IPS-20b (cell line): ENCODE data around the gene PRKD1.

Source experiments
- H3K27ac ChIP-seq: one replicate; pipeline ENCODE4 v1.5.1; 2013; ENCODE audit warnings: low read length
- H3K27me3 ChIP-seq: 2 replicates; pipeline ENCODE4 v1.6.1; 2013; ENCODE audit warnings: mild to moderate bottlenecking, low read length, inconsistent platforms; ENCODE audit not compliant: insufficient read depth
- H3K36me3 ChIP-seq: 2 replicates; pipeline ENCODE4 v1.6.1; 2013; ENCODE audit warnings: low read depth, mild to moderate bottlenecking, inconsistent platforms, low read length, moderate library complexity; ENCODE audit not compliant: insufficient read depth
- H3K4me1 ChIP-seq: 2 replicates; pipeline ENCODE4 v1.6.1; 2013; ENCODE audit warnings: mild to moderate bottlenecking, control low read depth, inconsistent platforms, low read length, moderate library complexity; ENCODE audit not compliant: insufficient read depth
- H3K4me3 ChIP-seq: 2 replicates; pipeline ENCODE4 v1.5.1; 2013; ENCODE audit warnings: mild to moderate bottlenecking, low read length, inconsistent platforms
- H3K9ac ChIP-seq: 2 replicates; pipeline ENCODE4 v1.6.1; 2013; ENCODE audit warnings: low read depth, mild to moderate bottlenecking, inconsistent platforms, low read length, moderate library complexity
- H3K9me3 ChIP-seq: 2 replicates; pipeline ENCODE4 v1.6.1; 2013; ENCODE audit warnings: mild to moderate bottlenecking, low read depth, low read length, inconsistent platforms; ENCODE audit not compliant: insufficient read depth

Gene PRKD1

DNA sequence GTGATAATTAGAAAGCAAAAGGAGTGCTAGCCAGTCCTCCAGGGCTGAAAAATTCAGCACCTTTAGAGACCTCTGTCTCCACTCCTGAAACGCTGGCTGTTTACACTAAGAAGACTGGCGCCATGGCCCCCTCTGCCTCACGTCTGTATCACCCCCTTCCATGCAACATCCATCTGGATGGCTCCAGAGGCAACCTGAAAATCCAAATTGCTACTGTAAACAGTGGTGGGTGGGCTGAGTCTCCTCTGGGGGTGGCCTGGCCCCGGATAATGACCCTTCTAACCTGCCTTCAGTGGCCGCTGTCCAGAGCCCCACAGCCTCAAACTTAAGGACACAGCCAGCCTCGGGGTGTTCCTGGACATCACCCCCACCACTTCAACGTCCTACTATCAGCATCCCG lies 1.4 kb downstream of the PRKD1 start:
- Histone ChIP-seq H3K4me1 (peaks cover 24% of the 10 kb centered on the region), H3K9me3 (no peaks in the 10 kb centered on the region), H3K36me3 (no peaks in the 10 kb centered on the region), H3K27me3 (peaks cover 63% of the 10 kb centered on the region), H3K4me3 (peak overlapping the region; percentile 92), H3K27ac (no peak overlapping the region), H3K9ac (peak overlapping the region; percentile 45; the same call in 1 of the 2 replicates)

DNA sequence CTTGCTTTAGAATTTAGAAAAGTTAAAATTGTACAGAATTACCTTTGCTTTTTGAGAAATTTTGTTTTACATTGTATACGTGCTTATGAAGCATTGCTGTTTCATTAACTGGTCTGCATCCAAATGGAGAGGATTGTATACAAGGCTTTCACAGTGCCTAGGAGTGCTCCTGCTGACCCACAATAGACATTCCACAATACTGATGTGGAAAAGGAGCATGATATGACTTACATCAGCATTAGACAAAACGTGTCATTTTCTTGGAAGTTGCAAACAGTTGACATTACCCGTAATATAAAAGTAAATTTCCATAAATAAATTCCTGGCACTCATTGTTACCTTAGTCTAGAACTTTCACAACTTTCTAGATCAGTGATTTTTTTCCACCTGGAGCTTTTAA lies 1.9 kb downstream of the PRKD1 start:
- H3K27ac ChIP-seq = no peak overlapping the region
- peaks cover 60% of the 10 kb centered on the region for H3K27me3 ChIP-seq
- peaks cover 24% of the 10 kb centered on the region for H3K4me1 ChIP-seq
- H3K36me3 ChIP-seq = no peaks in the 10 kb centered on the region
- no peaks in the 10 kb centered on the region for H3K9me3 ChIP-seq
- peak overlapping the region; percentile 92 for H3K4me3 ChIP-seq
- no peak overlapping the region for H3K9ac ChIP-seq

DNA sequence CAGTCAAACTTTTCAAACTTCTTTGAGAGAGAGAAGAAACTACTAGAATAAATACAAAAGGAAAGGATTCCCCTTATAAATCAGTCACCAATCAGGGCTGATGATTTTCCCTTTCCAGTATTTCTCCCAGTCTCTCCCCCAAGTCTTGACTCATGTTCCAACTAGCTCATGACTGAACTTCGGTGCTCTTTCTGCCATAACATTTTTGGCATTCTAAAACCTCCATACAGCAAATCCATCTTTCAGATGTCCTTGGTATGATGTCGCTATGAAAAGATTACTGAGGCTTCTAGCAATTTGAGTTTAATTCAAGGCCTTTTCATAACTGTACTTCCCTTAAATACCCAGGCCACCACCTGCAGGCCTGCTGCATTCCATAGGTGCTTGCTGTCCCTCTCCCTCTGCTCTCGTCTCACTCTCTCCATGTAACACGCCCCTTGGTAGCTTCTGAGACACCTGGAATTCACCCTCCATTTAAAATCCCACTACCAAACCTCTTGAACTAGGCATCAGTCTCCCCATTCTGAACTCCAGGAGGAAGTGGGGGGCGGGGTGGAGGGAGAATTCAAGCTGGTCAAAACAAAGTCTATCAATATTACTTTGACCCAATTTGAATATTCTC lies 2.4 kb downstream of the PRKD1 start:
- Histone ChIP-seq H3K4me1 (peaks cover 24% of the 10 kb centered on the region), H3K36me3 (no peaks in the 10 kb centered on the region), H3K4me3 (peak overlapping the region; percentile 92; the same call in 1 of the 2 replicates), H3K9me3 (no peaks in the 10 kb centered on the region), H3K27ac (no peak overlapping the region), H3K9ac (no peak overlapping the region), H3K27me3 (peaks cover 55% of the 10 kb centered on the region)

DNA sequence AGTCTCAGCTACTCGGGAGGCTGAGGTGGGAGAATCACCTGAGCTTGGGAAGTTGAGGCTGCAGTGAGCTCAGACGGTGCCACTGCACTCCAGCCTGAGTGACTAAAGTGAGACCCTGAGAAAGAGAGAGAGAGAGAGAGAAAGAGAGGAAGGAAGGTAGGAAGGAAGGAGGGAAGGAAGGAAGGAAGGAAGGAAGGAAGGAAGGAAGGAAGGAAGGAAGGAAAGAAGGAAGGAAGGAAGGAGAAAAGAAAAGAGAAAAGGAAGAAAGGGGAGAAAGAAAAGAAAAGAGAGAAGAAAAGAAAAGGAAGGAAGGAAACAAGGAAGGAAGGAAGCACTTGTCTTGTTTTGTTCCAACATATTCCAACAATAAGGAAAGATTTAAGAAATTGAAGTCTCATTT lies 7.8 kb downstream of the PRKD1 start:
- Histone ChIP-seq H3K9ac (no peak overlapping the region), H3K9me3 (no peaks in the 10 kb centered on the region), H3K27me3 (peaks cover 9% of the 10 kb centered on the region), H3K27ac (no peak overlapping the region), H3K4me1 (peaks cover 6% of the 10 kb centered on the region), H3K4me3 (no peak overlapping the region), H3K36me3 (no peaks in the 10 kb centered on the region)

DNA sequence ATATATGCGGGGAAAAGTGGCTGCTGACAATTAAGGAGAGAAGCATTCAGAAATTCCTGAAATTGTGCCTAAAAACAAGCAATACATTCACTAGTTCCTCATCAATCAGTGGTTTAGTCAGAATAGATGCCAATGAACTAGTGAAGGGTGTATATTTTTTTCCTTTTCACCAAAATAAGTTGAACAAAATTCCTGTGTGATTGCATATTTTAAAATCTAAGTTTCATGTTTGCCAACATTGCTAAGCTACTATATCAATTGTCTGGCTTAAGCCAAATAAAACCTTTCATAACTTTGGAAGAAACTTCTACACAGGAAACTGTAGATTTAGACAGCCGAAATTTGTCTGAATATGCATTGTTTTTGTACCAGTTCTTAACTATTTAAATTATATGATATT lies 8.7 kb downstream of the PRKD1 start:
- Histone ChIP-seq H3K36me3 (no peaks in the 10 kb centered on the region), H3K27ac (no peak overlapping the region), H3K9me3 (no peaks in the 10 kb centered on the region), H3K4me3 (no peak overlapping the region), H3K4me1 (no peaks in the 10 kb centered on the region), H3K27me3 (0 out of 2 replicates have a peak, but pooled peaks cover under 1% of the 10 kb centered on the region), H3K9ac (no peak overlapping the region)

DNA sequence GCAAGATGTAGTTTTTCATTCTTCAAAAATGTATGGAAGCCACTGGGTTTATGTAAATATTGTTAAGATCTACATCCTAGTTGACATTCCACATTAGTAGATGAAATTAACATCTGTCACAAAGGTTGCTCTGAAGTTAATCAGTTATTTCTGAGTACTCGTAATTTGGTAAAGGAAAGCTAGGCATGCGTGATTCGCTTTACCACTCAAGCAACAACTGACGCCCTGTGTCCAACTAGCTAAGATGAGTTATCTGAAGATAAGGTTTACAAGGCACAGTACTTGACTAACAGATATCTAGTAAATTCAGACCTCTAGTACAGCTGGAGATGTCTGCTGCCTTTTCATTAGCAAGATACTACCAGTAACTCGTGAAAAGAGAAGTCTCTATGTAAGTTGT lies 14.1 kb downstream of the PRKD1 start:
- H3K9ac ChIP-seq = no peak overlapping the region
- H3K36me3 ChIP-seq = no peaks in the 10 kb centered on the region
- peaks cover 3% of the 10 kb centered on the region; the same call in 1 of the 2 replicates for H3K9me3 ChIP-seq
- H3K27me3 ChIP-seq = no peaks in the 10 kb centered on the region
- H3K27ac ChIP-seq = no peak overlapping the region
- H3K4me1 ChIP-seq = no peaks in the 10 kb centered on the region
- no peak overlapping the region for H3K4me3 ChIP-seq

DNA sequence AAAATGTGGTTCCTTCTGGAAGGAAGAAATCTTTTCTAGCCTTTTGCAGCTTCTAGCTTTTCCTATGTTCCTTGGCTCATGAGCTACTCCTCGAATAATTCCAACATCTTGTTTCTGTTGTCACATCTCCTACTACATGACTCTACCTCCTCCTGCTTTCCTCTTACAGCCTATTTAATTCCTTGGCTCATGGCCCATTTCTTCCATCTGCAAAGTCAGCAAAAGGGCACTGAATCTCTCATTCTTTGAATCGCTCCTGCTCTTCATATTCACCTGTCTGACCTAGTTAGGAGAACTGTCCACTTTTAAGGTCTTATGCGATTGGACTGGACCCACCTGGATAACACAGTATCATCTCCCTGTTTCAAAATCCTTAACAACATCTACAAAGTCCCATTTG lies 15.8 kb downstream of the PRKD1 start:
- H3K36me3 ChIP-seq = no peaks in the 10 kb centered on the region
- no peak overlapping the region for H3K9ac ChIP-seq
- no peak overlapping the region for H3K4me3 ChIP-seq
- H3K27ac ChIP-seq = no peak overlapping the region
- peaks cover 5% of the 10 kb centered on the region; the same call in 1 of the 2 replicates for H3K9me3 ChIP-seq
- H3K4me1 ChIP-seq = no peaks in the 10 kb centered on the region
- H3K27me3 ChIP-seq = no peaks in the 10 kb centered on the region

DNA sequence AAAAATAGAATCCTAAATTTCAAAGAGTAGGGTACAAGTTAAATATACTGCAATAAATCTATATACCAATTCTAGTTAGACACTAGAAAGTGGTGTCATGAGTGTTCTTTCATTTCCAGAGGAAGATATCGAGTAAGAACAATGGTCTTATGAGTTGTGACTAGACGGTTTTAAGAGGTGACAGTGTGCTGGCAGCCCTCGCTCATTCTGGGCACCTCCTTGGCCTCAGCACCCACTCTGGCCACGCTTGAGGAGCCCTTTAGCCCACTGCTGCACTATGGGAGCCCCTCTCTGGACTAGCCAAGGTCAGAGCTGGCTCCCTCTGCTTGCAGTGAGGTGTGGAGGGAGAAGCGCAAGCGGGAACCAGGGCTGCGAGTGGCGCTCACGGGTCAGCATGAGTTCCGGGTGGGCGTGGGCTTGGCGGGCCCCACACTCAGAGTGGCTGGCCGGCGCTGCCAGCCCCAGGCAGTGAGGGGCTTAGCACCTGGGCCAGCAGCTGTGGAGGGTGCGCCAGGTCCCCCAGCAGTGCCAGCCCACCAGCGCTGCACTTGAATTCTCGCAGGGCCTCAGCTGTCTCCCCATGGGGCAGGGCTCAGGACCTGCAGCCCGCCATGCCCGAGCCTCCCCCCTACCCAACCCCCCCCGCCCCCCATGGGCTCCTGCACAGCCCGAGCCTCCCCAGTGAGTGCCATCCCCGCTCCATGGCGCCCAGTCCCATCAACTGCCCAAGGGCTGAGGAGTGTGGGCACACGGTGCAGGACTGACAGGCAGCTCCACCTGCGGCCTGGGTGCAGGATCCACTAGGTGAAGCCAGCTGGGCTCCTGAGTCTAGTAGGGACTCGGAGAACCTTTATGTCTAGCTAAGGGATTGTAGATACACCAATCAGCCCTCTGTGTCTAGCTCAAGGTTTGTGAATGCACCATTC lies 18.7 kb downstream of the PRKD1 start:
- Histone ChIP-seq H3K27ac (no peak overlapping the region), H3K36me3 (no peaks in the 10 kb centered on the region), H3K4me1 (no peaks in the 10 kb centered on the region), H3K9ac (no peak overlapping the region), H3K9me3 (peaks cover 5% of the 10 kb centered on the region; the same call in 1 of the 2 replicates), H3K4me3 (no peak overlapping the region), H3K27me3 (no peaks in the 10 kb centered on the region)

DNA sequence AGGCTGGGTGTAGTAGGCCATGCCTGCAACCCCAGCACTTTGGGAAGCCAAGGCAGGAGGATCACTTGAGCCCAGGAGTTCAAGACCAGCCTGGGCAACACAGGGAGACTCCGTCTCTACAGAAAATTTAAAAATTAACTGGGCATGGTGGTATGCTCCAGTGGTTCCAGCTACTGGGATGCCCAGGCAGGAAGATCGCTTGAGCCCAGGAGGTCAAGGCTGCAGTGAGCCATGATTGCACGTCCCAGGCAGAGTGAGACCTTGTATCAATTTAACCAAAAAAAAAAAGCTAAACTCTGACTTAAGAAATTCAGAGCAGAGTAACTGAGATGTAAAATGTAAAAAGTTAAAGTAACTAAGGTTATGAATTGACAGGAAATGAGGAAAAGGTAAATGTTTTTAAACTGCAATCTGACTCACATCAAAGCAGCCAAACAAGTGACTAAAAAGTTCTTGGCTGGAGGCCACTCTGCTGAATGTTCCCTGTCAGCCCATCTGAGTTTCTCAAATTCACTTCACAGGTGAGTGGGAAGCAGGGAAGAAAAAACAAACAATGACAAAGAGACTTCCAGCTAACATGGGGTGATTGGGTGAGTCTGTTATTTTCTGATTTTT lies 21.3 kb downstream of the PRKD1 start:
- Histone ChIP-seq H3K4me3 (no peak overlapping the region), H3K4me1 (no peaks in the 10 kb centered on the region), H3K36me3 (no peaks in the 10 kb centered on the region), H3K9me3 (peaks cover 5% of the 10 kb centered on the region; the same call in 1 of the 2 replicates), H3K27ac (no peak overlapping the region), H3K9ac (no peak overlapping the region), H3K27me3 (no peaks in the 10 kb centered on the region)

DNA sequence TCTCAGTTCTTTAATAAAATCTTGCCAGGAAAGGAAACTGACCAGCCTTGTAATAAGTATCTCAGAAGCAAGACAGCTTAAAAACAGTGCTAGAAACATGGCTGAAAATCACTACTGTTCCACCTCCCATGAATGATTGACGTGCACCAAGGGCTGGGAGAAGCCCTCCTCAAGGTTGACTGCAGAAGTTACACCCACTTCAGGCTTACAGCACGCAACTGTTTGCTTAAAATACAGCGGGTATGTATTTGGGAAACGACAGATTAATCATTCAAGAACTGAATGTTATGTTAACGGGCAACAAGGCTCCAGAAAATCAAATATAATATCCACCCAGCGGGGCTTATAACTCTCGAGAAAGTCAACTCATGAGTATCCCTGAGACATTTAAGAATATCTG lies 22.1 kb downstream of the PRKD1 start:
- Histone ChIP-seq H3K9ac (no peak overlapping the region), H3K4me3 (no peak overlapping the region), H3K4me1 (no peaks in the 10 kb centered on the region), H3K9me3 (peaks cover 10% of the 10 kb centered on the region; the same call in 1 of the 2 replicates), H3K36me3 (no peaks in the 10 kb centered on the region), H3K27ac (no peak overlapping the region), H3K27me3 (no peaks in the 10 kb centered on the region)

DNA sequence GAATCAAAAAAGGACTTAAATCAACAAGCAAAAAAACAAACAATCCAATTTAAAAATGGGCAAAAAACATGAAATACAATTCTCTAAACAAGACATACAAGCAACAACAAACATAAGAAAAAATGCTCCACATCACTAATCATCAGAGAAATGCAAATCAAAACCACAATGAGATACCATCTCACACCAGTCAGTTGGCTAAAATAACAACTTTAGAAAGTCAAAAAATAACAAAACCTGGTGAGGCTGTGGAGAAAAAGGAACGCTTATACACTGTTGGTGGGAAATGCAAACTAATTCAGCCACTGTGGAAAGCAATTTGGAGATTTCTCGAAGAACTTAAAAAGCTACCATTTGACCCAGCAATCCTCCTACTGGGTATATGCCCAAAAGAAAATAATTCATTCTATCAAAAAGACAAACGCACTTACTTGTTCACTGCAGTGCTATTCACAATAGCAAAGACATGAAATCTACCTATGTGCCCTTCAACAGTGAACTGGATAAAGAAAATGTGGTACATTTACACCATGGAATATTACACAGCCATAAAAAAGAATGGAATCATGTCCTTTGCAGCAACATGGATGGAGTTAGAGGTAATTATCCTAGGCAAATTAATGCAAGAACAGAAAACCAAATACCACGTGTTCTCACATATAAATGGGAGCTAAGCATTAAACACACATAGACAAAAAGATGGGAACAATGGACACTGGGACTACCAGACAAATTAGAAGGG lies 26.9 kb downstream of the PRKD1 start:
- H3K27me3 ChIP-seq = no peaks in the 10 kb centered on the region
- H3K4me1 ChIP-seq = no peaks in the 10 kb centered on the region
- peaks cover 4% of the 10 kb centered on the region; the same call in 1 of the 2 replicates for H3K9me3 ChIP-seq
- H3K27ac ChIP-seq = no peak overlapping the region
- H3K36me3 ChIP-seq = no peaks in the 10 kb centered on the region
- H3K9ac ChIP-seq = no peak overlapping the region
- no peak overlapping the region for H3K4me3 ChIP-seq
